CD4-positive, alpha-beta T cell (primary cell): ENCODE results near the gene ARHGEF4. TPM values are rescaled to one million over a fixed set of nuclear protein-coding genes. Genes with fewer than 3 reads are reported as not detected.

Source experiments
- ATAC-seq: fragments of 200-7000 bp; cut with Tn5 transposase; one replicate; pipeline ENCODE4 v1.10.0; 2022; ENCODE audit warnings: mild to moderate bottlenecking; ENCODE audit not compliant: poor library complexity
- CTCF ChIA-PET: fragments of 350-600 bp; sonication (Branson Sonifier 250); formaldehyde crosslinking; loops from one replicate; lab custom pipeline; 2021; ENCODE audit warnings: antibody characterized with exemption, inconsistent platforms; lab: Charles Lee
- POLR2A ChIA-PET: fragments of 350-600 bp; sonication (Branson Sonifier 250); formaldehyde crosslinking; loops from one replicate; lab custom pipeline; 2021; ENCODE audit warnings: antibody characterized with exemption, inconsistent platforms; lab: Charles Lee
- DNase-seq, 14 experiments: peaks; one replicate each; pipeline ENCODE4 v3.0.0-alpha.2; 2013 to 2020; ENCODE audit warnings: mixed read lengths in 2 of 14
- H3K27ac ChIP-seq, 2 donors: one replicate each; pipeline versions ENCODE4 v1.5.1 to v1.7.0; 2013; ENCODE audit warnings: low read length in 2 of 2, low read depth in 1 of 2, mild to moderate bottlenecking in 1 of 2
- H3K27me3 ChIP-seq, 2 experiments: 1 replicate in 1 of 2; 2 replicates in 1 of 2; pipeline versions ENCODE4 v1.6.1 to v1.7.0; 2013; ENCODE audit warnings: low read length in 2 of 2, control low read depth in 1 of 2, mild to moderate bottlenecking in 1 of 2, moderate library complexity in 1 of 2; ENCODE audit not compliant: insufficient read depth in 2 of 2, control insufficient read depth in 1 of 2
- H3K36me3 ChIP-seq: one replicate; pipeline ENCODE4 v1.6.1; 2013; ENCODE audit warnings: low read length, control low read depth; ENCODE audit not compliant: insufficient read depth
- H3K4me1 ChIP-seq: one replicate; pipeline ENCODE4 v1.6.1; 2013; ENCODE audit warnings: low read length, control low read depth; ENCODE audit not compliant: insufficient read depth
- H3K4me3 ChIP-seq: one replicate; pipeline ENCODE4 v1.5.1; 2013; ENCODE audit warnings: mild to moderate bottlenecking, low read length, moderate library complexity
- H3K9me3 ChIP-seq, 2 experiments: 1 replicate in 1 of 2; 2 replicates in 1 of 2; pipeline versions ENCODE4 v1.6.1 to v1.7.0; 2013; ENCODE audit warnings: low read length in 2 of 2, mild to moderate bottlenecking in 2 of 2, control low read depth in 1 of 2, moderate library complexity in 1 of 2; ENCODE audit not compliant: control insufficient read depth in 1 of 2, insufficient read depth in 1 of 2
- H3K27ac Mint-ChIP-seq: one replicate; pipeline ENCODE4 v1.8.0; 2020; ENCODE audit warnings: mixed read lengths
- H3K27me3 Mint-ChIP-seq: one replicate; pipeline ENCODE4 v1.8.0; 2021; ENCODE audit warnings: mixed read lengths
- H3K36me3 Mint-ChIP-seq: one replicate; pipeline ENCODE4 v1.8.0; 2021; ENCODE audit warnings: low read depth, mixed read lengths
- H3K4me1 Mint-ChIP-seq: one replicate; pipeline ENCODE4 v1.8.0; 2021; ENCODE audit warnings: low read depth, mixed read lengths
- H3K4me3 Mint-ChIP-seq: one replicate; pipeline ENCODE4 v1.8.0; 2020; ENCODE audit warnings: mild to moderate bottlenecking, mixed read lengths
- H3K9me3 Mint-ChIP-seq: one replicate; pipeline ENCODE4 v1.8.0; 2020; ENCODE audit warnings: mixed read lengths
- CTCF ChIP-seq: fragments of 200-600 bp; IDR thresholded peaks from one replicate; pipeline ENCODE4 v1.8.0; 2022; ENCODE audit warnings: antibody characterized with exemption, mild to moderate bottlenecking
- intact Hi-C, 2 experiments: fragments of 100-400 bp; cut with DNase I in 1 of 2; cut with micrococcal nuclease in 1 of 2; formaldehyde crosslinking; loops; one replicate each; pipeline versions ENCODE4 v1.15.1 to v1.9.0; 2023 to 2025; cut with DNase I, micrococcal nuclease
- total RNA-seq, 174 experiments: library from RNA in 2 of 174; stranded (reverse) in 2 of 174; gene quantifications; one replicate each; pipeline ENCODE4 v1.2.3 and lab custom pipeline; 2021 to 2026

The ARHGEF4 gene
- total RNA-seq, 2 experiments from 2014 or later = 3.6 to 4.1 TPM

GRCh38 chr2:130911996-130912395 is 75.3 kb downstream of the ARHGEF4 start:
- TF ChIP-seq CTCF = no peak
- intact Hi-C loops = no loop called here
- no peaks in the 10 kb centered on the region for H3K36me3 Mint-ChIP-seq
- no peaks in the 10 kb centered on the region for H3K9me3 Mint-ChIP-seq
- Histone ChIP-seq H3K36me3 (no peaks in the 10 kb centered on the region), H3K4me3 (no peak overlapping the region), H3K9me3 (no peaks in the 10 kb centered on the region), H3K27ac (no peak overlapping the region), H3K4me1 (no peaks in the 10 kb centered on the region), H3K27me3 (peaks cover 5 to 16% of the 10 kb centered on the region in 2 experiments)
- DNase-seq (no peak), ATAC-seq (no peak)
- no peak overlapping the region for H3K27ac Mint-ChIP-seq
- no peak overlapping the region for H3K4me3 Mint-ChIP-seq
- no peaks in the 10 kb centered on the region for H3K4me1 Mint-ChIP-seq
- ChIA-PET POLR2A (no interaction called here), CTCF (no interaction called here)
- H3K27me3 Mint-ChIP-seq = peaks cover 42% of the 10 kb centered on the region

DNA sequence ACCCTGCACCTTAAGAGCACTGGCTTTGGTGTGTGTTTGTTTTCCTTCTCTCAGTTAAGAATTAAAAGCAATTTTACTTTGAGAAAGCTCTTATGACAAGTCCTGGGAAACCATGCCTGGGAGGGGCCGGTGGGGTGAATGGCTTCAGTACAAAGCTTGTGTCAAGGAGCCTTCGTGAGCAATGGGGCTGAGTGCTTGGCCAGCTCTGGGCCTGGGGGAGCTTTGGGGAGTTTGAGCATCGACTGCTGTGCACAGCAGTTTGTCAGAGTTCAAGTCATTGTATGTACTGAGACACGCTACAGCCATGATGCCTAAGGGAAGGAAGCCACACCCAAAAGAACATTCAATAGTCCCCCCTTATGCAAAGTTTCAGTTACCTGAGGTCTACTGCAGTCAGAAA is 75.8 kb downstream of the ARHGEF4 start:
- H3K27ac ChIP-seq = no peak overlapping the region
- no peaks in the 10 kb centered on the region for H3K4me1 ChIP-seq
- H3K36me3 Mint-ChIP-seq = no peaks in the 10 kb centered on the region
- intact Hi-C loops = no loop called here
- no peaks in the 10 kb centered on the region for H3K36me3 ChIP-seq
- H3K9me3 ChIP-seq = no peaks in the 10 kb centered on the region
- no peaks in the 10 kb centered on the region for H3K9me3 Mint-ChIP-seq
- no peak overlapping the region for H3K27ac Mint-ChIP-seq
- no peak overlapping the region for H3K4me3 ChIP-seq
- no peak for TF ChIP-seq CTCF
- H3K27me3 ChIP-seq = peaks cover 7 to 16% of the 10 kb centered on the region in 2 experiments
- DNase-seq = no peak
- POLR2A ChIA-PET = no interaction called here
- no peak overlapping the region for H3K4me3 Mint-ChIP-seq
- no peak for ATAC-seq
- CTCF ChIA-PET = no interaction called here
- H3K27me3 Mint-ChIP-seq = peaks cover 41% of the 10 kb centered on the region
- no peaks in the 10 kb centered on the region for H3K4me1 Mint-ChIP-seq

GRCh38 chr2:130913891-130914290 is 77.2 kb downstream of the ARHGEF4 start:
- Histone ChIP-seq H3K27ac (no peak overlapping the region), H3K9me3 (no peaks in the 10 kb centered on the region), H3K36me3 (no peaks in the 10 kb centered on the region), H3K4me3 (no peak overlapping the region), H3K4me1 (no peaks in the 10 kb centered on the region), H3K27me3 (peaks cover 7 to 13% of the 10 kb centered on the region in 2 experiments)
- POLR2A ChIA-PET = no interaction called here
- ATAC-seq (no peak), DNase-seq (no peak)
- H3K9me3 Mint-ChIP-seq = no peaks in the 10 kb centered on the region
- intact Hi-C loops = no loop called here
- H3K27me3 Mint-ChIP-seq = peaks cover 40% of the 10 kb centered on the region
- H3K36me3 Mint-ChIP-seq = no peaks in the 10 kb centered on the region
- no peak for TF ChIP-seq CTCF
- CTCF ChIA-PET = no interaction called here
- no peaks in the 10 kb centered on the region for H3K4me1 Mint-ChIP-seq
- no peak overlapping the region for H3K27ac Mint-ChIP-seq
- no peak overlapping the region for H3K4me3 Mint-ChIP-seq
